Fibroblast of lung (primary cell): ENCODE data around the gene GPR156.

ENCODE experiments used
- EZH2 ChIP-seq: IDR thresholded peaks from 2 replicates; pipeline ENCODE4 v1.5.1; 2012; ENCODE audit warnings: low read length, control low read depth, mild to moderate bottlenecking; ENCODE audit errors: missing control alignments
- TF ChIP-seq, protein P1 (sequence below), 2 donors: IDR thresholded peaks in 1 of 2; conservative IDR thresholded peaks in 1 of 2; 1 replicate in 1 of 2; 2 replicates in 1 of 2; pipeline ENCODE4 v1.5.1; 2011 to 2012; ENCODE audit warnings: low read length in 2 of 2, control low read depth in 1 of 2, inconsistent platforms in 1 of 2, low read depth in 1 of 2, mild to moderate bottlenecking in 1 of 2

DNA sequence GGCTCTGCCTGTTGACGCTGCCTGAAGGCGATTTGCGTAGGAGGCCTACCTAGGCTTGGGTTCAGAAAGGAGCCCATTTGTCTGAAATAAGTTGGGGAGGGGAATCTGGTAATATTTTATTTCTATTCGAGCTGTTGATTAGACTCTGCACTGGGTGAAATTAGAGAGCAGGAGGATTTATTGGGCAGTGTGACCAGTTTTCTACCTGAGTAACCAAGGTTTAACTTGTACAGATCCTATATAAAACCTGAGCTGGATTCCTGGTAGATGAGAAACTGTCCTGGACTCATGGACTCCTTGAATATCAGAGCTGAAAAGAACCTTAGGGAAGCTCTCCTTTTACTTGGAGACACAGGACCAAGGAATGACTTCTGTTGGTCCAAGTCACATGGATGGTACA is 19.6 kb upstream of the GPR156 start:
- TF ChIP-seq, protein P1, sequence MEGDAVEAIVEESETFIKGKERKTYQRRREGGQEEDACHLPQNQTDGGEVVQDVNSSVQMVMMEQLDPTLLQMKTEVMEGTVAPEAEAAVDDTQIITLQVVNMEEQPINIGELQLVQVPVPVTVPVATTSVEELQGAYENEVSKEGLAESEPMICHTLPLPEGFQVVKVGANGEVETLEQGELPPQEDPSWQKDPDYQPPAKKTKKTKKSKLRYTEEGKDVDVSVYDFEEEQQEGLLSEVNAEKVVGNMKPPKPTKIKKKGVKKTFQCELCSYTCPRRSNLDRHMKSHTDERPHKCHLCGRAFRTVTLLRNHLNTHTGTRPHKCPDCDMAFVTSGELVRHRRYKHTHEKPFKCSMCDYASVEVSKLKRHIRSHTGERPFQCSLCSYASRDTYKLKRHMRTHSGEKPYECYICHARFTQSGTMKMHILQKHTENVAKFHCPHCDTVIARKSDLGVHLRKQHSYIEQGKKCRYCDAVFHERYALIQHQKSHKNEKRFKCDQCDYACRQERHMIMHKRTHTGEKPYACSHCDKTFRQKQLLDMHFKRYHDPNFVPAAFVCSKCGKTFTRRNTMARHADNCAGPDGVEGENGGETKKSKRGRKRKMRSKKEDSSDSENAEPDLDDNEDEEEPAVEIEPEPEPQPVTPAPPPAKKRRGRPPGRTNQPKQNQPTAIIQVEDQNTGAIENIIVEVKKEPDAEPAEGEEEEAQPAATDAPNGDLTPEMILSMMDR (conservative IDR thresholded peaks at IDR 0.05 in 1 of 2, IDR thresholded peaks at IDR 0.05 in 1 of 2; ENCODE audit: low read depth in 1 of 2, low read length in 2 of 2) = no peak
- TF ChIP-seq EZH2 = no peak
